SIG-M5 (cell line): ENCODE results near the gene NDUFC2.
"Not testable (repeated sequence)": the region's sequence is repeated elsewhere in the genome, so short reads cannot be mapped to it uniquely, and the experiment has no call there.

Source experiments
- DNase-seq: peaks from one replicate; lab custom pipeline; 2025; lab: John Stamatoyannopoulos, UW

The NDUFC2 gene

GRCh38 chr11:78054971-78055370 is 24.7 kb downstream of the NDUFC2 start:
- DNase-seq, result no peak

GRCh38 chr11:78050964-78051831 is 28.5 kb downstream of the NDUFC2 start:
- no peak for DNase-seq

- DNase-seq, result no peak
These were observed 30.3 kb downstream of the NDUFC2 start for GRCh38 chr11:78049348-78049747.

GRCh38 chr11:78048561-78048960 is 31.1 kb downstream of the NDUFC2 start:
- no peak for DNase-seq

- no peak for DNase-seq
These were observed 33.2 kb downstream of the NDUFC2 start for GRCh38 chr11:78046486-78046854.

GRCh38 chr11:78045851-78046485 is 33.7 kb downstream of the NDUFC2 start:
- DNase-seq, result no peak

GRCh38 chr11:78044706-78045105 is 35.0 kb downstream of the NDUFC2 start:
- no peak for DNase-seq

- no peak for DNase-seq
These were observed 37.7 kb downstream of the NDUFC2 start for GRCh38 chr11:78041843-78042440.

- DNase-seq, result not testable (repeated sequence)
These were observed 38.3 kb downstream of the NDUFC2 start for GRCh38 chr11:78041380-78041719.

GRCh38 chr11:78040691-78041379 is 38.8 kb downstream of the NDUFC2 start:
- DNase-seq, result no peak

GRCh38 chr11:78039919-78040671 is 39.6 kb downstream of the NDUFC2 start:
- no peak for DNase-seq

- no peak for DNase-seq
These were observed 40.2 kb downstream of the NDUFC2 start for GRCh38 chr11:78039391-78039918.

GRCh38 chr11:78038697-78039313 is 40.9 kb downstream of the NDUFC2 start:
- DNase-seq, result no peak

GRCh38 chr11:78037825-78038620 is 41.6 kb downstream of the NDUFC2 start:
- DNase-seq, result no peak

- no peak for DNase-seq
These were observed 42.6 kb downstream of the NDUFC2 start for GRCh38 chr11:78037056-78037455.

- no peak for DNase-seq
These were observed 43.3 kb downstream of the NDUFC2 start for GRCh38 chr11:78036313-78036712.

- no peak for DNase-seq
These were observed 45.0 kb downstream of the NDUFC2 start for GRCh38 chr11:78034623-78035022.

- no peak for DNase-seq
These were observed 46.6 kb downstream of the NDUFC2 start for GRCh38 chr11:78033040-78033439.

GRCh38 chr11:78032090-78032489 is 47.6 kb downstream of the NDUFC2 start:
- no peak for DNase-seq

GRCh38 chr11:78031629-78032028 is 48.0 kb downstream of the NDUFC2 start:
- no peak for DNase-seq
